NCI-H2029 treated with DMSO at 0.1 percent for 48 hours (cell line): Measurements from ENCODE around the gene PNPLA4.
A peak's percentile ranks its signal among the peaks of the same experiment; 100 is the strongest.

Experiments used
- DNase-seq: peaks from one replicate; lab custom pipeline; 2025; lab: John Stamatoyannopoulos, UW

The PNPLA4 gene

GRCh38 chrX:7927259-7928167 lies at the start of gene PNPLA4:
TSS of gene PNPLA4 (minus strand) at chrX:7927413. CDS start at chrX:7926119, 1,294 bp downstream.
- no peak for DNase-seq

GRCh38 chrX:7972586-7972985 lies 45.4 kb upstream of the PNPLA4 start:
- no peak for DNase-seq

- no peak for DNase-seq
These were observed 43.2 kb upstream of the PNPLA4 start for GRCh38 chrX:7970428-7970827.

GRCh38 chrX:7965436-7965835 lies 38.2 kb upstream of the PNPLA4 start:
- no peak for DNase-seq

GRCh38 chrX:7960246-7960645 lies 33.0 kb upstream of the PNPLA4 start:
- no peak for DNase-seq

GRCh38 chrX:7953446-7953845 lies 26.2 kb upstream of the PNPLA4 start:
- DNase-seq, result no peak

- no peak for DNase-seq
These were observed 23.7 kb upstream of the PNPLA4 start for GRCh38 chrX:7950865-7951264.

- DNase-seq, result no peak
These were observed 21.3 kb upstream of the PNPLA4 start for GRCh38 chrX:7948483-7948882.

- DNase-seq, result no peak
These were observed 19.7 kb upstream of the PNPLA4 start for GRCh38 chrX:7946960-7947359.

GRCh38 chrX:7943600-7944245 lies 16.5 kb upstream of the PNPLA4 start:
- peak; percentile 12 for DNase-seq

- DNase-seq, result no peak
These were observed 14.3 kb upstream of the PNPLA4 start for GRCh38 chrX:7941390-7942042.

- DNase-seq, result no peak
These were observed 6.8 kb upstream of the PNPLA4 start for GRCh38 chrX:7934026-7934425.

- DNase-seq, result no peak
These were observed 327 bp downstream of the PNPLA4 start for GRCh38 chrX:7926914-7927258.

- DNase-seq, result no peak
These were observed 712 bp downstream of the PNPLA4 start for GRCh38 chrX:7926501-7926900.

GRCh38 chrX:7925867-7926472 lies 1.2 kb downstream of the PNPLA4 start:
- DNase-seq, result no peak

- no peak for DNase-seq
These were observed 5.5 kb downstream of the PNPLA4 start for GRCh38 chrX:7921750-7922149.

GRCh38 chrX:7908821-7909220 lies 18.4 kb downstream of the PNPLA4 start:
- DNase-seq, result no peak

- DNase-seq, result no peak
These were observed 22.7 kb downstream of the PNPLA4 start for GRCh38 chrX:7904562-7904961.

- DNase-seq, result no peak
These were observed 35.3 kb downstream of the PNPLA4 start for GRCh38 chrX:7891928-7892327.

GRCh38 chrX:7889680-7890079 lies 37.5 kb downstream of the PNPLA4 start:
- no peak for DNase-seq

GRCh38 chrX:7889135-7889534 lies 38.1 kb downstream of the PNPLA4 start:
- no peak for DNase-seq

- DNase-seq, result no peak
These were observed 50.3 kb downstream of the PNPLA4 start for GRCh38 chrX:7876957-7877356.

- no peak for DNase-seq
These were observed 55.2 kb downstream of the PNPLA4 start for GRCh38 chrX:7872042-7872441.
